GM12874 (cell line): ENCODE results near the gene AR.

Experiments used
- CTCF ChIP-seq: IDR thresholded peaks from 2 replicates; pipeline ENCODE4 v1.5.1; 2011; ENCODE audit warnings: low read depth, mild to moderate bottlenecking, control low read depth, low read length, moderate library complexity; ENCODE audit not compliant: insufficient read depth

AR gene

GRCh38 chrX:67692246-67692645 lies 148.4 kb downstream of the AR start:
- no peak for TF ChIP-seq CTCF

GRCh38 chrX:67693928-67694327 lies 150.1 kb downstream of the AR start:
- no peak for TF ChIP-seq CTCF

- TF ChIP-seq CTCF: no peak
Measured at GRCh38 chrX:67697452-67697851, 153.6 kb downstream of the AR start.

- TF ChIP-seq CTCF: no peak
Measured at GRCh38 chrX:67700602-67701001, 156.8 kb downstream of the AR start.

GRCh38 chrX:67714004-67714403 lies 170.2 kb downstream of the AR start:
- TF ChIP-seq CTCF: no peak

- no peak for TF ChIP-seq CTCF
Measured at GRCh38 chrX:67717571-67717970, 173.8 kb downstream of the AR start.

- TF ChIP-seq CTCF: no peak
Measured at GRCh38 chrX:67718926-67719325, 175.1 kb downstream of the AR start.

GRCh38 chrX:67720344-67720743 lies 176.5 kb downstream of the AR start:
- TF ChIP-seq CTCF: no peak
